TTC549 (cell line): ENCODE results near the gene CLTA.
"Not testable (repeated sequence)": the region's sequence is repeated elsewhere in the genome, so short reads cannot be mapped to it uniquely, and the experiment has no call there.

ENCODE experiments used
- FAIRE-seq: peaks from 2 replicates; lab custom pipeline; 2012; peaks lifted over from hg19 to GRCh38; lab: Jason Lieb, UNC

The CLTA gene

GRCh38 chr9:36191290-36191645 is 547 bp downstream of the CLTA start:
- no peak for FAIRE-seq

GRCh38 chr9:36191686-36192085 is 965 bp downstream of the CLTA start:
- no peak for FAIRE-seq

GRCh38 chr9:36192196-36192595 is 1.5 kb downstream of the CLTA start:
- no peak for FAIRE-seq

- no peak for FAIRE-seq
These were observed 2.3 kb downstream of the CLTA start for GRCh38 chr9:36193023-36193422.

- FAIRE-seq: no peak
These were observed 3.7 kb downstream of the CLTA start for GRCh38 chr9:36194326-36195000.

- no peak for FAIRE-seq
These were observed 14.3 kb downstream of the CLTA start for GRCh38 chr9:36204906-36205547.

- FAIRE-seq: no peak
These were observed 16.3 kb downstream of the CLTA start for GRCh38 chr9:36207016-36207415.

GRCh38 chr9:36207546-36208012 is 16.9 kb downstream of the CLTA start:
- no peak for FAIRE-seq

GRCh38 chr9:36208521-36209253 is 18.0 kb downstream of the CLTA start:
- no peak for FAIRE-seq

- no peak for FAIRE-seq
These were observed 20.0 kb downstream of the CLTA start for GRCh38 chr9:36210722-36211121.

- FAIRE-seq: no peak
These were observed 20.8 kb downstream of the CLTA start for GRCh38 chr9:36211510-36211909.

- no peak for FAIRE-seq
These were observed 22.7 kb downstream of the CLTA start for GRCh38 chr9:36213387-36213786.

- no peak for FAIRE-seq
These were observed 23.3 kb downstream of the CLTA start for GRCh38 chr9:36213989-36214388.

- no peak for FAIRE-seq
These were observed 23.9 kb downstream of the CLTA start for GRCh38 chr9:36214571-36214970.

GRCh38 chr9:36217256-36217968 is 26.7 kb downstream of the CLTA start:
- no peak for FAIRE-seq

- FAIRE-seq: no peak
These were observed 27.3 kb downstream of the CLTA start for GRCh38 chr9:36218011-36218410.

GRCh38 chr9:36218411-36218901 is 27.7 kb downstream of the CLTA start:
- FAIRE-seq: no peak

GRCh38 chr9:36221667-36222066 is 30.9 kb downstream of the CLTA start:
- no peak for FAIRE-seq

GRCh38 chr9:36222449-36222848 is 31.7 kb downstream of the CLTA start:
- no peak for FAIRE-seq

GRCh38 chr9:36237230-36237629 is 46.5 kb downstream of the CLTA start:
- no peak for FAIRE-seq

- not testable (repeated sequence) for FAIRE-seq
These were observed 48.5 kb downstream of the CLTA start for GRCh38 chr9:36239205-36239604.

GRCh38 chr9:36239675-36240074 is 49.0 kb downstream of the CLTA start:
- not testable (repeated sequence) for FAIRE-seq

- no peak for FAIRE-seq
These were observed 55.2 kb downstream of the CLTA start for GRCh38 chr9:36245906-36246305.
